COLO668 (cell line): ENCODE results near the gene ZBTB18.
"Not testable (repeated sequence)": the region's sequence is repeated elsewhere in the genome, so short reads cannot be mapped to it uniquely, and the experiment has no call there.

ENCODE experiments used
- DNase-seq: peaks from one replicate; lab custom pipeline; 2025; ENCODE audit not compliant: unreplicated experiment; lab: John Stamatoyannopoulos, UW

ZBTB18 gene

GRCh38 chr1:244050835-244051444, at the start of gene ZBTB18:
Gene ZBTB18 (plus strand): TSS chr1:244051283. CDS start chr1:244051432, 149 bp downstream.
- peak; percentile 58 for DNase-seq

DNA sequence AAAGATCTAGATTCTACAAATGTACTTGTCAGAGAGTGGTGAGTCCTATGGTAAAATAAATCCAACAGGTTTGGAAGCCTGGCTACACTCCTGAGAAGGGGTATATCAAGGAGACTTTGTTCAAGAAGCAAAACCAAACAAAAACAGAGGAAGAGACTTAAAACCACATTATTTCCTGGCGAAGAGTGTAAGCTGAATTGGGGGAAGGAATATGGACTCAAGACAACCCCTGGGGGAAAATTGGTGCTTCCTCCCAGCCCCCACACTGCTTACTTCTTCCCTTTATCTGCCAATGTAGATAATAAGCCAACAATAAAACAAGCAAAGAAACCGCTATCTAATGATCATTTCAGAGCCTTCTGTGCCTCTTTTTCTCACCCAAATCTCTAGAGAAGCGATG, 48.4 kb upstream of the ZBTB18 start:
- no peak for DNase-seq

- no peak for DNase-seq
Measured at GRCh38 chr1:244005455-244005854, 45.6 kb upstream of the ZBTB18 start.

DNA sequence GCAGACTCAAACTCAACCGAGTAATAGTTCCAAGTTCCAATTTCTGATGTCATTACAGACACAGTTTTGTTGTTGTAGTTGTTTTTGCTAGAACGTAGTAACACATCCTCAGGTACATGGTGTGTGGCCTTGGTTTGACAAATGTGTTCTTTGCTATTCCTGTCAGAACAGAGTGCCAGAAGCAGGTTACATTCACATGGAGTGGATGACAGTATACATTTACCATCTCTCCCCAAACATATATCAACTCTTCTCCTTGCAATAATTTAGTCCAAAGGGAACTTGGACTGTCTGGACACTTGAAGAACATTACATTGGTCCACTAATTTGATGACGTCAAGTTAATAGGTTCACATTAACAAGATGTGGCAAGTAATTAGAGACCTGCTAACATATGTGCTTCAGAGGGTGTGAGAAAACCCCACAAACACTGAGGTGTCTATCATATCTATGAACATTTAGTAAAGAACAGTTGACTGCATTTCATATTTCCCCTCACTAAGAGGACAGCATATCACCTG, 44.6 kb upstream of the ZBTB18 start:
- no peak for DNase-seq

GRCh38 chr1:244006961-244007360, 44.1 kb upstream of the ZBTB18 start:
- DNase-seq, result no peak

DNA sequence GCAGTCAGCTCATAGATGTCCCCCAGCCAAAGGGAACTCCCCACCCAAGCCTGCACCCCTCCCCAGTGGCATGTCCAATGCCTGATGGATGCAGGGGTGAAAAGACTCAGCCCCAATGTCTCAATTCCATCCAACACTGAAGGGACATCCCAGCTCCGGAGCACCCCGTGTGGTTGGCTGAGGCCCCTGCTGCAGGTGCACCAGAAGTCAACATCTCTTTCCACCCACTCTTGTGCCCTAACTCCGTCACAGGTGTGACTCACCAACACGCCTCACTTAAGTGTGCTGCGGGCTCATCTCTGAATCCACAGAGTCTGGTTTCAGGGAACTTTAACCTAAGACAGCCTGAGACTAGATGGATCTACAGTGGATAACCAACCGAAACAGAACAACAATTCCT, 40.9 kb upstream of the ZBTB18 start:
- peak; percentile 44 for DNase-seq

DNA sequence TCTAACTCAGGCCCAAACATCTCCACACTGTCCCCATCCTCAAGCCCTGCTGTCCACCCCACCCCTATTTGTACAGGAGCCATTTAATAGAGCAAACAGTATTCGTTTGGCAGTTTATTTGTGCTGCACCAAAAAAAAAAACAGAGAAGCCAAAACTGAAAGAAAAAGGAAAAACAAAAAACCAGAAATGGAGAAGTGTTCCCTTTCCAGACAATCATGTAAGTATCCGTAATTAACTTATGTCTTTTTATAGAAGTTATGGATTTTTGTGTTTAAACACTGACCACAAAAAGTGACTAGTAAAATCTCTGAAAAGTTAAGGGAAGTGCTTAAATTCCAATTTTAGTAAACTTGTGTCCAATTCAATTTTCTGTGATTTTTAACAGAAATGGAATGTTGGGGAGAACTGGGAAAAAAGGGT, 40.4 kb upstream of the ZBTB18 start:
- DNase-seq, result no peak

GRCh38 chr1:244011271-244011670, 39.8 kb upstream of the ZBTB18 start:
- no peak for DNase-seq

DNA sequence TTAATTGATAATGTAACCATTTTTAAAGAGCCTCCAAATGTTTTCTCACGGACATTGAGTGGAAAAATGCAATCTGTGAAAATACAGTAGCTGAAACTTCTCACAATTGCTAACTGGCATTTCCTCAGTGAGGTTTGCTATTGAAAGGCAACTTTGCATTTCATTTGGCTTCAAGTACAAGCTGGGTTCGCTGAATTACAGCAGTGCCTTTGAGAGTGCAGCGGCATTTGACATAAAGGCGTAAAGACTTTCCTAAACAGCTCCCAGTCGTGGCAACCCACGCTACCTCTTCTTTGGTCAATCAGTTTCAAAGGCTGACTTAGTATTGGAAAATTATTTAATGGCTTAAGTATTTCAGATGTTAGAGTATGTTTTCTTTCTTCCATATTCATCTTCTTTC, 39.3 kb upstream of the ZBTB18 start:
- DNase-seq, result no peak

GRCh38 chr1:244012202-244012601, 38.9 kb upstream of the ZBTB18 start:
- no peak for DNase-seq

DNA sequence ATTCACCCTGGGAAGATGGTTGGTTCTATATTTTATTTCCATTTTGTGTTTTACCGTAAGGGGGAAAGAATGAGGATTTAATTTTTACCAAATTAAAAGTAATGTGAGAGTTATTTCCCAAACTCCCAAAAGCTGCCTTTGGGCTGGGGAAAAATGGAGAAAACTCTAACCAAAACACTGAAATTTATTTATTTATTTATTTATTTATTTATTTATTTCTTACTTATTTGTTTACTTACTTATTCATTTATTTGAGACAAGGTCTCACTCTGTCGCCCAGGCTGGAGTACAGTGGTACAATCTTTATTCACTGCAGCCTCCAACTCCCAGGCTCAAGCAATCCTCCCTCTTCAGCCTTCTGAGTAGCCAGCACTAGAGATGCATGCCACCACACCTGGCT, 38.0 kb upstream of the ZBTB18 start:
- no peak for DNase-seq

- not testable (repeated sequence) for DNase-seq
Measured at GRCh38 chr1:244014862-244015261, 36.2 kb upstream of the ZBTB18 start.

- no peak for DNase-seq
Measured at GRCh38 chr1:244019982-244020485, 31.0 kb upstream of the ZBTB18 start.

- no peak for DNase-seq
Measured at GRCh38 chr1:244021427-244021826, 29.7 kb upstream of the ZBTB18 start.

DNA sequence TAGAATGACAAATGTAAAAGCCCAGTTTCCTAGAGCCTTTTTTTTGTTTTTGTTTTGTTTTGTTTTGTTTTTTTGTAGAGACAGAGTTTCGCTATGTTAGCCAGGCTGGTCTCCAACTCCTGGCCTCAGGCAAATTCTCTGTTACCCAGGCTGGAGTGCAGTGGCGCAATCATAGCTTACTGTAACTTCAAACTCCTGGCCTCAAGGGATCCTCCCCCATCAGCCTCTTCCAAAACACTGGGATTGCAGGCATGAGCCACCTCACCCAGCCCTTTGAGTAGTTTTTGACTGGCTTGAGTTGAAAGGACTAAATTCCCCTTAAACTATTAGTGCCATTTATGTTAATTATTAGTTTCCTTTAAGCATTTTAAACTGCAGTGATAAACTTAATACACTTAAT, 28.8 kb upstream of the ZBTB18 start:
- DNase-seq, result no peak

DNA sequence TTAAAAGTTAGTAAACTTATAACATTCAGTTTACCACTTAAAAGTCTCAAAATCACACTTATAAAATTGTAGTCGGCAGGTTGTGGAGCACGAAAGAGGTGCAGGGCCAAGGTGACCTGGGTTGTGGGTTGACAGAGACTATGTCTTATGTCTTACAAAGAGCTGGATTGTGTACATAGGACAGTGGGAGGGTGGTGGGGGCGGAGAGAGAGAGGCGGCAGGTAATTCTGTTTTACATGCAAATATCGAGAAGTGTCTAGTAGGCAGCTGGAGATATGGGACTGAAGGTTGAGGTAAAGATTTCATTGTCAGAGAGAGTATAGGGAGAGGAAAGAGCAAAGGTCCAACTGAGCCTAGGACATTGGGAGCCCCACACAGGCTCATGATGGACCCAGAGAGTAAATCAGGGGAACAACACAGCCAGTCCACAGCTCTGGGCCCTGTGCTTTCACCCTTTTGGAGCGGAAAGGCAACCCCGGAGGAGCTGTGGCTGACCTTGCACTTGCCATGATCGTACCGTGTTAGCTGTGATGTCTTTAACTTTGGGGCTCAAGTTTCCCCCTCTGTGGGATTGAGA, 28.1 kb upstream of the ZBTB18 start:
- no peak for DNase-seq

DNA sequence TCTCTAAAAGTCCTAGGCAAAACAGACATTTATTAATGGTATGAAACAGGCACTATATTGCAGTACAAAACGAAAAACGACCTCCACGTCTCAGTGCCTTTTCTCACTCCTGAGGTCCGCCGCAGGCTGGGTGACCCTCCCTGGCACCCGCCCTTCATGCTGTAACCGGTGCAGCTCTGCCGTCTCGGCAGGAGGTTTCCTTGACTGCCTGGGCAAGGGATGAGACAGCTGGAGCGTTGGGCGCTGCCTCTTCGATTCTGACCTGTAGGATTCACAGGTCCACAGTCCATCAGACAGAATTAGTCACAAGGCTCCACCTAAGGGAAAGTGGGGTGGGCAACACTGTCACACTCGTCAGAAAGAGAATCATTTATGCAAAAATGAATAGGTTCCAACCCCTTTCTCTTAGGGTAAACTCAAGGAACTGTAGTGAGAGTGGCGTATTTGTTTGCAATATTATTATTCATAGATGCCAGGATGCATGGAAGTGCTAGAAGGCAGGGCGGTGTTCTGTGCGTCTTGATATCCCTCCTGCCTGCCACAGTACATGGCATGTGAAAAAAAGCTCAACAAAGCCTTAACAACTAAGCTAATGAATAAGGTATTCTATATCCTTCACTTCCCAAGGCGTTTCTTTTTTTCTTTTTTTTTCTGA, 23.5 kb upstream of the ZBTB18 start:
- DNase-seq, result no peak

DNA sequence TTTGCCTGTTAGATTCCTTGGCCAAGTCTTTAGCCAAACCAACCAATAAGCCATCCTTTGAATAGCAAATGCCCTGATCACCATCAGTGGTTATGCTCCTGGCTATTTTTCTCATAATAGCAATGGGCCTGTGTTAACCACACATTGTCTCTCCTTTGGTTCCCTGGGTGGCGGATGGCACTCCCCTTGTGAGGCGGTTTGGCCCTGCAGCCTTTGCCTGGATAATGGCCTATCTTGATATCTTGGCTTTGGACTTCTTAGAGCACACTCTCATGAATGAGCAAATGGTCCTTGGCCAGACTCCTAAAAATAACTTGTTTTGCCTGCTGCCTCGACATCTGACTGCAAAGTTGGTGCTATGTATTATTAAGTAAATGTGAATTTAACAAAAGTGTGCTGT, 22.4 kb upstream of the ZBTB18 start:
- no peak for DNase-seq

GRCh38 chr1:244029124-244029523, 22.0 kb upstream of the ZBTB18 start:
- DNase-seq, result no peak

DNA sequence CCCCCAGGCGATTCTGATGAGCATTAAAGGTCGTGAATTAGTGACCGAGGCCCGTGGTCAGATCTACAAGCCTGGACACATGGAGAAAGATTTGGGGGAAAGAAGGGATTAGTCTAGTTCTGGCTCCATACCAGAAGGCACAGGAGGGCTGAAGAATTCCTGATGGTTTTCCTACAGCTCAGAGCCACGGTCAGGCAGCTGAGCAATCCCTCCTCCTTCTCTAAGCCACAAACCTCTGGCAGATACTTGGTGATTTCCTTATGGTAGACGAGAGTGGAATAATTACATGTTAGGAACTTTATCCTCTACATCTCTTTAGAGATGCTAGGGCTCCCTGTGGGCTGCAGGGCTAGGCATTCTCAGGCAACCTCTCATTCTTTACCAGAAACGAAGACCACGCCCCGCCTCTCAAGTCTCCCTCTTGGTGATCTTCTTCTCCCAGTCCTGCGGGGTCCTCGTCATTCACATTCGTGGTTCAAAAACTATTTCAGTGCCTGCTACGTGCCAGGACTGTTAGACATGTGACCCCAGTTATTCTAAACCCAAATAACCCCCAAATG, 20.5 kb upstream of the ZBTB18 start:
- no peak for DNase-seq

DNA sequence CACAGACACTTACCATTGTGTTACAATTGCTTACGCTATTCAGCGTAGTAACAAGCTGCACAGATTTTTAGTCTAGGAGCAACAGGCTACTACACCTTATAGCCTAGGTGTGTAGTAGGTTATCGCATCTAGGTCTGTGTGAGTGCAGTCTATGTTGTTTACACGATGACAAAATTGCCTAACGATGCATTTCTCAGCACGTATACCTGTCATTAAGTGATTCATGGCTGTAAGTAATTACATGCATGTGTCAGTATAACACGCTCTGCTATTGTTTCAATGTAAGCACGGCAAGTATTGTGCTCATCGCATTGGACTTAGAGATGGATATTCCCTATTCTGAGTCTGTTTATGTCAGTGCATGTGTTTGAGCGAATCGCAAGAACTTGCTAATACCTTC, 15.7 kb upstream of the ZBTB18 start:
- DNase-seq, result no peak

DNA sequence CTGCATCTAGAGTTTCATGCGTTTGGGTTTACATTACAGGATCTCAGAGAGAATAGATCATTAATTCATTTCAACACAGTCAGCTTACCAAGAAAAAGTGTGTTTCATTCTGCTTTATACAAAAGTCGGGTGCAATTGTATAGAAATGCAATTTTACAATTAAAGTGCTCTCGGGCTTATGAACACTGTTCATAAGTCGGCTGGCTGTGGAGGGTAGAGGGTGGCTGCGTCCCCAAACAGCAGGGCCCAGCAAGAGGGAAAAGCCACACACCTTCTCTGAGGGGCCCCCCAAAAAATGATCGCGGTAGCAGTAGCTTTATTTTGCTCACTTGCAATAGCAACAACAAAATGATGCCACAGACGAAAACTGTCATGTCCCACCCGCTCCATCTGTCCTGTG, 13.8 kb upstream of the ZBTB18 start:
- DNase-seq, result no peak
